Kidney glomerular epithelial cell (primary cell): Measurements from ENCODE around the gene GSG1L.
A peak's percentile ranks its signal among the peaks of the same experiment; 100 is the strongest.

Experiments used
- DNase-seq: peaks from one replicate; lab custom pipeline; 2025; lab: John Stamatoyannopoulos, UW

The GSG1L gene

GRCh38 chr16:27771201-27771910, 292.2 kb downstream of the GSG1L start:
- DNase-seq = no peak

GRCh38 chr16:27770271-27771196, 293.0 kb downstream of the GSG1L start:
- DNase-seq = no peak

- peak; percentile 19 for DNase-seq
These were observed 293.8 kb downstream of the GSG1L start for GRCh38 chr16:27769561-27770255.

- no peak for DNase-seq
These were observed 294.8 kb downstream of the GSG1L start for GRCh38 chr16:27768651-27769272.

GRCh38 chr16:27767971-27768591, 295.4 kb downstream of the GSG1L start:
- DNase-seq = no peak

GRCh38 chr16:27767081-27767480, 296.4 kb downstream of the GSG1L start:
- no peak for DNase-seq

- DNase-seq = no peak
These were observed 297.1 kb downstream of the GSG1L start for GRCh38 chr16:27766236-27766925.

GRCh38 chr16:27764869-27765675, 298.4 kb downstream of the GSG1L start:
- no peak for DNase-seq

- DNase-seq = no peak
These were observed 299.1 kb downstream of the GSG1L start for GRCh38 chr16:27764427-27764826.

GRCh38 chr16:27762441-27762840, 301.1 kb downstream of the GSG1L start:
- DNase-seq = peak; percentile 65

- DNase-seq = peak; percentile 65
These were observed 301.7 kb downstream of the GSG1L start for GRCh38 chr16:27761816-27762215.

GRCh38 chr16:27760789-27761176, 302.7 kb downstream of the GSG1L start:
- no peak for DNase-seq

GRCh38 chr16:27759967-27760788, 303.3 kb downstream of the GSG1L start:
- no peak for DNase-seq

- DNase-seq = no peak
These were observed 304.1 kb downstream of the GSG1L start for GRCh38 chr16:27759301-27759871.

GRCh38 chr16:27758544-27758943, 305.0 kb downstream of the GSG1L start:
- DNase-seq = no peak

- DNase-seq = no peak
These were observed 307.1 kb downstream of the GSG1L start for GRCh38 chr16:27756206-27756970.

- DNase-seq = no peak
These were observed 308.5 kb downstream of the GSG1L start for GRCh38 chr16:27754788-27755690.
